ENCODE measurements around the gene BCL2L11. TPM values are rescaled to one million over a fixed set of nuclear protein-coding genes. Genes with fewer than 3 reads are reported as not detected.

BCL2L11 gene
- total RNA-seq, 1 donor from 2014 or later, result 3.7 TPM

DNA sequence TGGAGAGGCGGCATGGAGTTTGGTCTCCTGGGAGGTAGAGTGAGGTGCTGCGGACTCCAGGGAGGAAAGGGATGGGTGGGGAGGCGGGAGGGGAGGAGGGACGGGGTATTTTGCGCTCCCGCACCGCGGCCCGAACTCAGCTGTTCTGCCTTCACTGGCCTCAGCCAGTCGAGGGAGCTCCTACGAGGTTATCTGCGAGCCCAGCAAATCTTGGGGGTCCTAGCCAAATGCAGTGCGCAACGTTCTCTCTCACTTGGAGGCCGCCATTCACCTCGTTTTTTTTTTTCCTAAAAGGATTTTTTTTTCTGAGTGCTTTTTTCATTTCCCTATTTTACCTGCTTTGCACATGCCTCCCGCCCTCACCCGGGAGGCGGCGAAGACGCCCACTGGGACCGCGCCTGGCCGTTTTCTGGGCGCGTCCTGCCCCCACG, 877 bp upstream of the BCL2L11 start:
- peaks cover 1% of the 10 kb centered on the region for H3K27me3 ChIP-seq (ENCODE audit: control insufficient read depth, insufficient read depth, low read length)
- no peak for TF ChIP-seq CTCF (IDR thresholded peaks at IDR 0.05; ENCODE audit: insufficient read depth, low read length, severe bottlenecking)
- peaks cover 3% of the 10 kb centered on the region for H3K36me3 ChIP-seq (ENCODE audit: control insufficient read depth, insufficient read depth, low read length)
- FAIRE-seq (no peak), DNase-seq (ENCODE audit: low read depth) (no peak)
- H3K4me3 ChIP-seq (ENCODE audit: low read depth, low read length), result peak overlapping the region; percentile 49

- no peak for FAIRE-seq
- TF ChIP-seq CTCF (IDR thresholded peaks at IDR 0.05; ENCODE audit: insufficient read depth, low read length, severe bottlenecking), result no peak
These were observed 514 bp downstream of the BCL2L11 start for GRCh38 chr2:111121028-111121827.

DNA sequence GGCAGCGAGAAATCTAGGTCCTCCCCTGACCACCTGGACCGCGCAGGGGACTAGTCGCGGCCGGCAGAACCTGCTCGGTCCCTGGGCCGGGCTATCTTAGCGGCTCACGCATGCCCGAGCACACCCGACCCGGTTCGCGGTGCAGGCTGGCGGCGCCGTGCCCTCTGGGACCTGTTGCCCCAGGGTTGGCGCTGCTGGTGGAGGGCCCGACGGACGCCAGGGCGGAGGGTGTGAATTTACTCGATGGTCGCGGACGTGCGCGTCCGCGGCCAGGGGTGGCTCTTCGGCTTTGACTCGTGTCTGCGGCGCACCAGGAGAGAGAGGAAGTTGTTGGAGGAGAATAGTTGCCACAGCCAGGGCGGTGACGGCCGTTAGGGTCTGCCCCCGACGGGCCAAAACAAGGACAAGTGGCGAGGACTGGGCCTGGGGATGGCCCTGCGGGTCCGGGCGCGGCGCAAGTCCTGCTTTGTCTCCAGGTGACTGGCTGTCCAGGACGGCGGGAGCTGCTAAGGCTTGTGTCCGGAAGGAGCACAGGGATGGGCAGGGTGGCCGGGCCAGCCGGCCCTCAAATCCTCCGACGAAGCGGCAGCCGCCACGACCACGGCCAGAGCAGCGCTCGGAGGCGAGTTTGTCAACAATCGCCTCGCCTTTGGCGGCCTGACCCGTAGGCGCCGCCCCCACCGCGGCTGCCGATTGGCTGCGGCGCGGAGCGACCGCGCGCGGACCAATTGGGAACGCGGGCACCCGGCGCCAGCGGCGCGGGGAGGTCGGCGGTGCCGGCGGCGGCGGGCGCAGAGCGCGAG, 1.3 kb downstream of the BCL2L11 start:
- FAIRE-seq, result no peak
- no peak for TF ChIP-seq CTCF (IDR thresholded peaks at IDR 0.05; ENCODE audit: insufficient read depth, low read length, severe bottlenecking)
- Histone ChIP-seq H3K27me3 (ENCODE audit: control insufficient read depth, insufficient read depth, low read length) (peaks cover 1% of the 10 kb centered on the region), H3K36me3 (ENCODE audit: control insufficient read depth, insufficient read depth, low read length) (peaks cover 6% of the 10 kb centered on the region), H3K4me3 (ENCODE audit: low read depth, low read length) (peak overlapping the region; percentile 94)
- DNase-seq (ENCODE audit: low read depth), result peak; percentile 70

More at GRCh38 chr2:111121028-111121827, 514 bp downstream of the BCL2L11 start:
- Histone ChIP-seq H3K36me3 (ENCODE audit: control insufficient read depth, insufficient read depth, low read length) (peaks cover 6% of the 10 kb centered on the region), H3K4me3 (ENCODE audit: low read depth, low read length) (peak overlapping the region; percentile 94), H3K27me3 (ENCODE audit: control insufficient read depth, insufficient read depth, low read length) (peaks cover 1% of the 10 kb centered on the region)
- DNase-seq (ENCODE audit: low read depth), result no peak

DNA sequence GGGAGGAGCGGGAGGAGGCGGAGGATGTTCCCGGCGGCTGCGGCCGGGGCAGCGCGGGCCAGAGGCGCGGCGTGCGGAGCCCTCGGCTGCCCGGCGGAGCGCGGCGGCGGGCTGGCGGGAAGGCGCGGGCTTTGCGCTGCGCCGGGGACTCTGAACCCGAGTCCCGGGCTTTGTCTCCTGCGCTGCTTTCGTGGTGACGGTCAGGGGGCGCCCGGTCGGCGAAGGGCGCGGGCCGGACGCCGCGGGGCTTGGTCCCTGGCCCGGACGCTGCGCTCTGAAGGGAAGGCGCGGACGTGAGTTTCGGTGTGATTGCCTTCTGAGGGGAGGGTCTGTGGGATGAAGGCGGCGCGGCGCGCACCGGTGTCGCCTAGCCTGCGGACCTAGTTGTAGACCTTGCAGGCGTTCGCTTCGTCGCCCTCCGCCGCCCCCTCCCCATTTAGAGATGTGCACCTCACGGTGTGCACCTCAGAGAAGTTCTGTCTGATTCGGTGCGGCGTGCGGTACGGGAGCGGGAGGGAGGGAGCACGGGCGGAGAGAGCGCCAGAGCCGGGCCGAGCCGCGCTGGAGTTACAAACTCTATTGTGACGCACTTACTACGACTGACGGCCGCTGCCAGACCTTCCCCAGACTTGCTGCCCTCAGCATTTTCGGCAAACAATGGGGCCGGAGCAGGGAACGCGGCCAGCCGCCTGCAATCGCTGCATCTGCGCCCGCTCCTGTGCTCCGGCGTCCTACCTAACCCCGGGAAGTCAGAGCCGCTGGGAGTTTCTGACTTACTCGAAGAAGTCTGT, 2.1 kb downstream of the BCL2L11 start:
- DNase-seq (ENCODE audit: low read depth), result peak; percentile 70
- Histone ChIP-seq H3K36me3 (ENCODE audit: control insufficient read depth, insufficient read depth, low read length) (peaks cover 8% of the 10 kb centered on the region), H3K4me3 (ENCODE audit: low read depth, low read length) (peak overlapping the region; percentile 94), H3K27me3 (ENCODE audit: control insufficient read depth, insufficient read depth, low read length) (peaks cover 1% of the 10 kb centered on the region)
- TF ChIP-seq CTCF (IDR thresholded peaks at IDR 0.05; ENCODE audit: insufficient read depth, low read length, severe bottlenecking), result no peak
- no peak for FAIRE-seq

- Histone ChIP-seq H3K36me3 (ENCODE audit: control insufficient read depth, insufficient read depth, low read length) (peaks cover 8% of the 10 kb centered on the region), H3K27me3 (ENCODE audit: control insufficient read depth, insufficient read depth, low read length) (peaks cover 1% of the 10 kb centered on the region), H3K4me3 (ENCODE audit: low read depth, low read length) (no peak overlapping the region)
- FAIRE-seq, result no peak
- no peak for TF ChIP-seq CTCF (IDR thresholded peaks at IDR 0.05; ENCODE audit: insufficient read depth, low read length, severe bottlenecking)
- no peak for DNase-seq (ENCODE audit: low read depth)
These were observed 3.0 kb downstream of the BCL2L11 start for GRCh38 chr2:111123751-111124150.

Measured in bronchial epithelial cell (primary cell).